22Rv1 (cell line): ENCODE measurements around the gene TMEM72.

Experiments used
- H3K27ac ChIP-seq: fragments of 450-650 bp; 2 replicates; pipeline ENCODE4 v1.5.1; 2017
- ZFX ChIP-seq: fragments of 450-650 bp; IDR thresholded peaks from 2 replicates; pipeline ENCODE4 v1.6.1; 2017; ENCODE audit warnings: antibody characterized with exemption, borderline replicate concordance
- TF ChIP-seq, protein P1 (sequence below): fragments of 450-650 bp; IDR thresholded peaks from 2 replicates; pipeline ENCODE4 v1.5.1; 2017; ENCODE audit warnings: mild to moderate bottlenecking

TMEM72 gene

DNA sequence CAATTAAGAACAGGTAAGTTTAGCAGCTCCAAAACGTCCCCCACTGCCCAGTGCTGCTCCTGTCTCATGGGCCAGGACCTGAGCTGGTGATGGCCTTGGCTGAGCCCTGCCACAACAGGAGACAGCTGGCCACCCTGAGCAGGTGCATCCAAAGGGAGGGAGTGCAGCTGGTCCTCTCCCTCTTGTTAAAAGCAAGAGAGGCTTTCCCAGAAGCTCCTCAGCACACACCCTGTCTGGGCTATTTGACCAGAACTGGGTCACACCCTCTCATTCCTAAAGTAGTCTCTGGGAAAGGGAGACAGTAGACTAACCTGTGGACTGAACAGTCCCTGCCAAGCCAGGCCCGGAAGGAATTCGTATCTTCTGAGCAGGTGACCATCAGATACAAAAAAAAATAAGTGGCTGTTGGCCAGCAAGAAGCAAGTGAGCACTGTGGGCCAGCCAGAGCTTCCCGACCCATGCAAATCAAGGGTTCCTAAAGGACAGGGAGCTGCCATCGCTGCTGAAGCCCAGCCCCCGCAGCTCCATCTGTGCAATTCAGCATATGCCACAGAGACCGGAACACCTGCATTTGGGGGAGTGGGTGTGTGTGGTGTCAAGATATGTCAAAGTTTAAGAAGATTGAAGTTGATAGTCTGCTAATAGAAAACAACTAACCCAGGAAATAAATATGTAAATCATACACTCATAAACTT is 2.1 kb upstream of the TMEM72 start:
- TF ChIP-seq ZFX, result no peak
- TF ChIP-seq, protein P1, sequence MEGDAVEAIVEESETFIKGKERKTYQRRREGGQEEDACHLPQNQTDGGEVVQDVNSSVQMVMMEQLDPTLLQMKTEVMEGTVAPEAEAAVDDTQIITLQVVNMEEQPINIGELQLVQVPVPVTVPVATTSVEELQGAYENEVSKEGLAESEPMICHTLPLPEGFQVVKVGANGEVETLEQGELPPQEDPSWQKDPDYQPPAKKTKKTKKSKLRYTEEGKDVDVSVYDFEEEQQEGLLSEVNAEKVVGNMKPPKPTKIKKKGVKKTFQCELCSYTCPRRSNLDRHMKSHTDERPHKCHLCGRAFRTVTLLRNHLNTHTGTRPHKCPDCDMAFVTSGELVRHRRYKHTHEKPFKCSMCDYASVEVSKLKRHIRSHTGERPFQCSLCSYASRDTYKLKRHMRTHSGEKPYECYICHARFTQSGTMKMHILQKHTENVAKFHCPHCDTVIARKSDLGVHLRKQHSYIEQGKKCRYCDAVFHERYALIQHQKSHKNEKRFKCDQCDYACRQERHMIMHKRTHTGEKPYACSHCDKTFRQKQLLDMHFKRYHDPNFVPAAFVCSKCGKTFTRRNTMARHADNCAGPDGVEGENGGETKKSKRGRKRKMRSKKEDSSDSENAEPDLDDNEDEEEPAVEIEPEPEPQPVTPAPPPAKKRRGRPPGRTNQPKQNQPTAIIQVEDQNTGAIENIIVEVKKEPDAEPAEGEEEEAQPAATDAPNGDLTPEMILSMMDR, result no peak
- no peak overlapping the region for H3K27ac ChIP-seq

DNA sequence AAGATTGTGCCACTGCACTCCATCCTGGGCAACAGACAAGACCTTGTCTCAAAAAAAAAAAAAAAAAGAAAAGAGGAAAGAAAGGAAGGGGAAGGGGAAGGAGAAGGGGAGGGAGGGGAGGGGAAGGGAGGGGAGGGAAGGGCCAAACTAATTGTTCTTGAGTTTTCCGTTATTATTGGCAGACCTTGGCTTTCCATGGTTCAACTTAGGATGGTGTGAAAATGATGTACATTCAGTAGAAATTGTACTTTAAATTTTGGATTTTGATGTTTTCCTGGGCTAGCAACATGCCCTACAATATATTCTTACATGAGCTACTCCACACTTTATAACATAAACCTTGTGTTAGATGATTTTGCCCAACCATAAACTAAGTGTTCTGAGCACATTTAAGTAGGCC is 1.2 kb upstream of the TMEM72 start:
- TF ChIP-seq, protein P1, result no peak
- no peak for TF ChIP-seq ZFX
- H3K27ac ChIP-seq, result no peak overlapping the region

DNA sequence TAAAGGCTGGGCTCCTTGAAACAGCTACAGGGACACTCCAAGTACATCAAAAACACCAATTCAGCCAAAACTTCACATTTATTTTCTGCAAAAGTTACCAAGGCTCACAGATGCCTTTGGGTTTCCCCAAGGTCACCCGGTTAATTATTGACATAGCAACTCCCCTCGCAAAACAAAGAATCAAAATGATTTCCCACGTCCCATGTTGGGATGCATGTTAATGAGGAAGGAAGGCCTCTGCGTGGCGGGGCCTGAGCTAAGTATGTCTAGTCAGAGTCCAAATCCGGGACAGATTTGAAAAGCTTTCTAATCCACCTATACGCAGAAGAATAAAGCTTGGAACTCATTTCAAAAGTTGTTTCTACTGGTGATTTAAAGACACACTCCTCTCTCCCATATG is 535 bp upstream of the TMEM72 start:
- TF ChIP-seq, protein P1, result no peak
- TF ChIP-seq ZFX, result no peak
- no peak overlapping the region for H3K27ac ChIP-seq

DNA sequence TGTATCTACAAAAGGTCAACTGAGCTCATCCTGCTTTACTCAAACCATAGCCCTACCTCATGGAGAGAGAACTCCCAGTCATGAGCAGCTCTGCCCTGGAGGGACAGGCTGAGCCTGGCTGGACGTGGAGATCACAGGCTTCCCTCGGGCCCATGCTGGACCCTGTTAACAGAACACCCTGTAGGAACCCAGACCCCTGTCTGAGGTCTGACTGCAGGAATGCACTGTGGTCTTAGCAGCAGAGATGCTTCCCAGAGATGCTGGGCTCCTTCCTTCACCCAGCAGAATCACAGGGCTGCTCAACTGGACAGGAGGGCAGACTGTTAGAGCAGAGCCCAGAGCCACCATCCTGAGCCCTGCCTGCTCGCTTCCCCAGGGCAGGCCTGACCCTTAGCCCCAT is 814 bp downstream of the TMEM72 start:
- no peak for TF ChIP-seq ZFX
- TF ChIP-seq, protein P1, result no peak
- H3K27ac ChIP-seq, result no peak overlapping the region

DNA sequence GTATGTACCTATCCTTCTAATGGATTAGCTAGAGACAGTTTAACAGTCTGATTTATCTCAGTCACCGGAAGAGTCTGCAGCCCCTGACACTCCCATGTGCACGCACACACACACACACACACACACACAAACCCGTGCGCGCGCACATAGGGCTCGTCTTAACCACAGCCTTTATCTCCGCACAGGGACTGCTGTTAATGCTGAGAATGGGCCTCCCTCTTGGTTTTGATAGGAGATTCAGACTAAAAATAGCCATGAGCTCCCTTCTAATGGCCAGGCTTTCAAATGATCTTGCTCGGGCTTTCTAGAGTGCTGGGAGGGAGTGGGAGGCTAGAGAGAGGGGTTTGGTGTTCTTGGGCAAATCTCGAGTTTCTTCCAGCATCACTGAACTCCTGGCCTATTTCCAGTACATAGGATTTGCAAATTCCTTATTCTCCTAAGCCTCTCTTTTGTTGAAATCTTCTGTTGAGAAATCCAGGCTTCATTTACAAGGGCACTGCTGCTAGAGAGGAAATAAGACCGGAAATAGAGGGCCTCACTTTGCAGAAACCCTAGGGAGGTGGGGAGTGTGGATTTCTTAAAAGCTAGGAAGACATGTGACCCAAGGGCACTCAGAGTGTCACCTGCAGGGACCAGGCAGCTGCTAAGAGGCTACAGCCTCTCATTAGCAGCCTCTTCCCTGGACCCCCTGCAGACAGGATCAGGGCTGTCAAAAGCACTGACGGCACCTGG is 2.4 kb downstream of the TMEM72 start:
- no peak overlapping the region for H3K27ac ChIP-seq

DNA sequence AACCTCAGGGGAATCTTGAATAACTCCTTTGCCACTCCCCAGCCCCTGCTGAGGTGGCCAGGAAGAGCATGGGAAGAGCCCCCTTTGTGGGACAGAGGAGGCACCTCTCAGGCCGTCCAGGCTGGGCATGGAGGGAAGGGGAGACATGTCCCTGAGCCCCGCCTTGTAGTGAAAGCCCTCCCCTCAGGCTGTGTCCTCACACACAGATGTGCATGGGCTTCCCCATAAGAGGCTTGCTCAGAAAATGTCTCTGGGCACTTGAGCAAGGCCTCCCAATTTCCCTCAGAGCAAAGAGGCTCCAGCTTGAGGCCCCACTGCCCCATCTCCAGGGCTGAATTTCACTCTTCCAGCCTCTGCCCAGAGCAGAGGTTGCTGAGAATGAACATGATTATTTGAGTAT is 3.8 kb downstream of the TMEM72 start:
- TF ChIP-seq ZFX, result no peak
- TF ChIP-seq, protein P1, result no peak
- H3K27ac ChIP-seq, result no peak overlapping the region

More for the DNA sequence above, 2.4 kb downstream of the TMEM72 start:
- no peak for TF ChIP-seq ZFX
- TF ChIP-seq, protein P1, result no peak

DNA sequence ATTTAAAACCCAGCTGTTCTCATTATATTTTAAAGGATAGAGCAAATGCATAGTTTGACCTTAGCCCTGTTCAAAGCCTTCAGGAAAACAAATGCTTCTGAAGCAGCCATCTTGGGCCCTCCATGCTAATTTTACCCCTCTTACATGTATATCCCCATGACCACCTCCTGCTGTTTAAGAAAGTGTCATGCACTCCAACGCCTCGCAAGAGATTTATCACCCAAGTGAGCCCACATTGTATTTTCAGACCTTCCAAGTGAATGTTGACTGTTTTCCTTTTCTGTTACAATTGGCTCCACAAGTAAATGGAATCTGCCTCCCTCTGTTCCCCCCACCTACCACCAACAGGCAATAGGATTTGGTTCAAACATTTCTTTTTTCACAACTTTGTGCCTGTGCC is 5.3 kb downstream of the TMEM72 start:
- no peak for TF ChIP-seq ZFX
- TF ChIP-seq, protein P1, result no peak
- no peak overlapping the region for H3K27ac ChIP-seq
